ENCODE measurements around the gene HMG20B. TPM values are rescaled to one million over a fixed set of nuclear protein-coding genes. Genes with fewer than 3 reads are reported as not detected.

HMG20B gene
- total and polyA plus RNA-seq, 3 experiments from 2014 or later: 44.0 to 54.2 (median 50.6) TPM

GRCh38 chr19:3591876-3592613 lies 19.3 kb downstream of the HMG20B start:
- H3K9me3 ChIP-seq (ENCODE audit: low read length): no peaks in the 10 kb centered on the region
- ChIA-PET CTCF (interaction anchor here (1.0 to 1.5 kb wide), 3 partner anchors 27 to 47 kb away, joined by 3 to 5 read pairs (median 4); no protein-coding TSS in a partner anchor), POLR2A (no interaction called here)
- peaks cover 0 to 1% (median 0%) of the 10 kb centered on the region in 3 donors for H3K36me3 Mint-ChIP-seq
- H3K27ac ChIP-seq (ENCODE audit: low read depth, low read length): no peak overlapping the region
- no peaks in the 10 kb centered on the region for H3K27me3 ChIP-seq (ENCODE audit: insufficient read depth, low read length, poor library complexity, severe bottlenecking)
- no peak for DNase-seq
- no peaks in the 10 kb centered on the region for H3K4me1 Mint-ChIP-seq
- H3K36me3 ChIP-seq (ENCODE audit: insufficient read depth, low read length): no peaks in the 10 kb centered on the region
- H3K4me3 ChIP-seq (ENCODE audit: low read length): no peak overlapping the region
- no peaks in the 10 kb centered on the region for H3K4me1 ChIP-seq (ENCODE audit: insufficient read depth, low read length)
- no peaks in the 10 kb centered on the region for H3K27me3 Mint-ChIP-seq
- no peak overlapping the region for H3K27ac Mint-ChIP-seq
- no peaks in the 10 kb centered on the region for H3K9me3 Mint-ChIP-seq
- H3K4me3 Mint-ChIP-seq: no peak overlapping the region

GRCh38 chr19:3593156-3593555 lies 20.4 kb downstream of the HMG20B start:
- no peak overlapping the region for H3K4me3 Mint-ChIP-seq
- peak overlapping the region in 1 of 8 donors; percentile 38 for H3K27ac Mint-ChIP-seq
- Histone ChIP-seq H3K36me3 (ENCODE audit: insufficient read depth, low read length) (no peaks in the 10 kb centered on the region), H3K4me3 (ENCODE audit: low read length) (no peak overlapping the region), H3K27ac (ENCODE audit: low read depth, low read length) (no peak overlapping the region), H3K9me3 (ENCODE audit: low read length) (no peaks in the 10 kb centered on the region), H3K4me1 (ENCODE audit: insufficient read depth, low read length) (no peaks in the 10 kb centered on the region), H3K27me3 (ENCODE audit: insufficient read depth, low read length, poor library complexity, severe bottlenecking) (no peaks in the 10 kb centered on the region)
- H3K27me3 Mint-ChIP-seq: no peaks in the 10 kb centered on the region
- H3K9me3 Mint-ChIP-seq: no peaks in the 10 kb centered on the region
- CTCF ChIA-PET: interaction anchor here (1.4 to 1.5 kb wide), 2 partner anchors 26 to 48 kb away, joined by 3 to 4 read pairs; no protein-coding TSS in a partner anchor
- DNase-seq: no peak
- H3K4me1 Mint-ChIP-seq: no peaks in the 10 kb centered on the region
- POLR2A ChIA-PET: no interaction called here
- peaks cover 0 to 1% (median 0%) of the 10 kb centered on the region in 3 donors for H3K36me3 Mint-ChIP-seq

DNA sequence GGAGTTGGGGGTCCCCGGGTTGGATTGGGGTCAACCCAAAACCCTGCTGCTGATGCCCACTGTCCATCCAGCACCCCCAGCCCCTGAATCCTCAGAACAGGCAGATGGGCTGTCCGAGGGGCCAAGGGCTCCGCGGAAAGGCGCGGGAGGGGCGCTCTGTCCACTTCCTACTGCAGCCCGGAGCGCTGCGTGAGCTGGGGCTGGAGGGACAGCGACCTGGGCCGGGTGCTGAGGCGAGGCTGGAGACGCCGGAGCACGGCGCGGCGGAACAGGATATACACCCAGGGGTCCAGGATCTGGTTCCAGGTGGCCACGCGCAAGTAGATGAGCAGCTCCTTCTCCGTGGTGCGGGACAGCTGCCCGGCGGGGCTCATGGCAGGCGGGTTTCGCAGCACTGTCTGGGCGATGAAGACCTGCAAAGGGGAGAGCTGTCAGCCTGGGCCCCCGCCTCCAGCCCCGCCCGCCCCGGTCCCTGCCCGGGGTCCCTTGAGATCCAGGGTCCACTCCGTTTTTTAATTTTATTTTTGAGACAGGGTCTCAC lies 22.8 kb downstream of the HMG20B start:
- CTCF ChIA-PET: no interaction called here
- H3K4me1 ChIP-seq (ENCODE audit: insufficient read depth, low read length): no peaks in the 10 kb centered on the region
- no peaks in the 10 kb centered on the region for H3K9me3 Mint-ChIP-seq

GRCh38 chr19:3599776-3600187 lies 27.0 kb downstream of the HMG20B start:
- no peaks in the 10 kb centered on the region for H3K27me3 ChIP-seq (ENCODE audit: insufficient read depth, low read length, poor library complexity, severe bottlenecking)
- POLR2A ChIA-PET: no interaction called here
- H3K36me3 ChIP-seq (ENCODE audit: insufficient read depth, low read length): no peaks in the 10 kb centered on the region
- H3K4me3 Mint-ChIP-seq: no peak overlapping the region
- H3K4me1 Mint-ChIP-seq: peaks cover 0 to 1% (median 0%) of the 10 kb centered on the region in 3 donors
- no peaks in the 10 kb centered on the region for H3K9me3 ChIP-seq (ENCODE audit: low read length)
- no peaks in the 10 kb centered on the region for H3K36me3 Mint-ChIP-seq
- no peaks in the 10 kb centered on the region for H3K27me3 Mint-ChIP-seq
- H3K9me3 Mint-ChIP-seq: no peaks in the 10 kb centered on the region
- H3K4me3 ChIP-seq (ENCODE audit: low read length): no peak overlapping the region
- H3K27ac Mint-ChIP-seq: no peak overlapping the region
- CTCF ChIA-PET: no interaction called here
- DNase-seq: peak in 1 of 5 donors; percentile 43
- no peak overlapping the region for H3K27ac ChIP-seq (ENCODE audit: low read depth, low read length)
- peaks cover 6% of the 10 kb centered on the region for H3K4me1 ChIP-seq (ENCODE audit: insufficient read depth, low read length)

More for the DNA sequence above, 22.8 kb downstream of the HMG20B start:
- H3K27ac Mint-ChIP-seq: no peak overlapping the region
- H3K4me3 Mint-ChIP-seq: no peak overlapping the region
- H3K4me3 ChIP-seq (ENCODE audit: low read length): no peak overlapping the region
- POLR2A ChIA-PET: no interaction called here
- H3K36me3 Mint-ChIP-seq: no peaks in the 10 kb centered on the region
- no peaks in the 10 kb centered on the region for H3K27me3 Mint-ChIP-seq
- DNase-seq: no peak
- no peaks in the 10 kb centered on the region for H3K27me3 ChIP-seq (ENCODE audit: insufficient read depth, low read length, poor library complexity, severe bottlenecking)
- H3K9me3 ChIP-seq (ENCODE audit: low read length): no peaks in the 10 kb centered on the region
- no peaks in the 10 kb centered on the region for H3K4me1 Mint-ChIP-seq
- H3K27ac ChIP-seq (ENCODE audit: low read depth, low read length): no peak overlapping the region
- H3K36me3 ChIP-seq (ENCODE audit: insufficient read depth, low read length): no peaks in the 10 kb centered on the region

DNA sequence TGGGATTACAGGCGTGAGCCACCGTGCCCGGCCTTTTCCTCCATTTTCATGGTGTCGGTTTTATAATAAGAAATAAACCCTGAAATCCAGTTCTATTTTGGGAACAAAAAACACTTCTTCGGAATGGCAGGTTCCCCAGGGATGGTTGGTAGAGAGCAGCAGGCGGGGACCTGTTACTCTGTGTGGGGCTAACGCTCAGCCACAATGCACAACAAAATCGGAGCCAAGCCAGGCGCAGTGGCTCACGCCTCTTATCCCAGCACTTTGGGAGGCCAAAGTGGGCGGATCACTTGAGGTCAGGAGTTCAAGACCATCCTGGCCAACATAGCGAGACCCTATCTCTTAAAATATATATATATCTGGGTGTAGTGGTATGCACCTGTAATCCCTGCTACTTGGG lies 28.3 kb downstream of the HMG20B start:
- no peaks in the 10 kb centered on the region for H3K36me3 Mint-ChIP-seq
- no peaks in the 10 kb centered on the region for H3K9me3 ChIP-seq (ENCODE audit: low read length)
- POLR2A ChIA-PET: no interaction called here

GRCh38 chr19:3603121-3603811 lies 30.5 kb downstream of the HMG20B start:
- ChIA-PET POLR2A (no interaction called here), CTCF (no interaction called here)
- Histone ChIP-seq H3K4me1 (ENCODE audit: insufficient read depth, low read length) (peaks cover 27% of the 10 kb centered on the region), H3K27ac (ENCODE audit: low read depth, low read length) (no peak overlapping the region), H3K4me3 (ENCODE audit: low read length) (no peak overlapping the region), H3K27me3 (ENCODE audit: insufficient read depth, low read length, poor library complexity, severe bottlenecking) (no peaks in the 10 kb centered on the region), H3K9me3 (ENCODE audit: low read length) (no peaks in the 10 kb centered on the region), H3K36me3 (ENCODE audit: insufficient read depth, low read length) (no peaks in the 10 kb centered on the region)
- H3K4me3 Mint-ChIP-seq: no peak overlapping the region
- no peaks in the 10 kb centered on the region for H3K27me3 Mint-ChIP-seq
- no peak overlapping the region for H3K27ac Mint-ChIP-seq
- no peak for DNase-seq
- H3K4me1 Mint-ChIP-seq: peaks cover 6 to 12% (median 9%) of the 10 kb centered on the region in 3 donors
- no peaks in the 10 kb centered on the region for H3K36me3 Mint-ChIP-seq
- no peaks in the 10 kb centered on the region for H3K9me3 Mint-ChIP-seq

More for the DNA sequence above, 28.3 kb downstream of the HMG20B start:
- Histone ChIP-seq H3K27me3 (ENCODE audit: insufficient read depth, low read length, poor library complexity, severe bottlenecking) (no peaks in the 10 kb centered on the region), H3K36me3 (ENCODE audit: insufficient read depth, low read length) (no peaks in the 10 kb centered on the region), H3K27ac (ENCODE audit: low read depth, low read length) (no peak overlapping the region), H3K4me1 (ENCODE audit: insufficient read depth, low read length) (peaks cover 18% of the 10 kb centered on the region), H3K4me3 (ENCODE audit: low read length) (no peak overlapping the region)
- H3K4me3 Mint-ChIP-seq: no peak overlapping the region
- peaks cover 0 to 1% (median 0%) of the 10 kb centered on the region in 3 donors for H3K4me1 Mint-ChIP-seq
- no peak for DNase-seq
- CTCF ChIA-PET: no interaction called here
- H3K27me3 Mint-ChIP-seq: no peaks in the 10 kb centered on the region
- H3K9me3 Mint-ChIP-seq: no peaks in the 10 kb centered on the region
- H3K27ac Mint-ChIP-seq: peak overlapping the region in 1 of 8 donors; percentile 54

GRCh38 chr19:3604227-3604986 lies 31.7 kb downstream of the HMG20B start:
- Mint-ChIP-seq H3K4me1 (peaks cover 8 to 18% (median 13%) of the 10 kb centered on the region in 3 donors), H3K36me3 (no peaks in the 10 kb centered on the region), H3K4me3 (peak overlapping the region in 1 of 7 donors; percentile 44), H3K27ac (peak overlapping the region in 2 of 8 donors; percentile 55 to 66), H3K27me3 (no peaks in the 10 kb centered on the region), H3K9me3 (no peaks in the 10 kb centered on the region)
- Histone ChIP-seq H3K27ac (ENCODE audit: low read depth, low read length) (no peak overlapping the region), H3K4me1 (ENCODE audit: insufficient read depth, low read length) (peaks cover 29% of the 10 kb centered on the region), H3K36me3 (ENCODE audit: insufficient read depth, low read length) (no peaks in the 10 kb centered on the region), H3K27me3 (ENCODE audit: insufficient read depth, low read length, poor library complexity, severe bottlenecking) (no peaks in the 10 kb centered on the region), H3K4me3 (ENCODE audit: low read length) (peak overlapping the region; percentile 21), H3K9me3 (ENCODE audit: low read length) (no peaks in the 10 kb centered on the region)
- CTCF ChIA-PET: interaction anchor here (1.2 to 1.5 kb wide), 3 partner anchors 11 to 59 kb away, joined by 3 to 8 read pairs (median 3); partner anchors contain the start of gene GIPC3
- POLR2A ChIA-PET: interaction anchor here (0.8 to 1.4 kb wide), 2 partner anchors 19 to 48 kb away, joined by 3 to 7 read pairs; partner anchors contain the start of genes GIPC3 and MFSD12
- DNase-seq: no peak
